Choroid plexus epithelial cell (primary cell): ENCODE measurements around the gene ERO1A.

Experiments used
- DNase-seq: peaks from one replicate; pipeline ENCODE4 v3.0.0-alpha.2; 2010; ENCODE audit warnings: low read depth
- H3K4me3 ChIP-seq: 2 replicates; pipeline ENCODE4 v1.5.1; 2011; ENCODE audit warnings: low read depth, mild to moderate bottlenecking, control low read depth, low read length, moderate library complexity
- CTCF ChIP-seq: conservative IDR thresholded peaks from 2 replicates; pipeline ENCODE4 v1.5.1; 2011; ENCODE audit warnings: low read depth, mild to moderate bottlenecking, control low read depth, inconsistent platforms, low read length, moderate library complexity

Gene ERO1A

GRCh38 chr14:52706724-52707706 lies 11.7 kb upstream of the ERO1A start, which contains the start of gene PSMC6:
PSMC6 (plus strand) TSS chr14:52707200; CDS start chr14:52707220, 20 bp downstream.
- H3K4me3 ChIP-seq: peak within 1 kb of the TSS; percentile 76
- no peak for TF ChIP-seq CTCF

GRCh38 chr14:52706286-52706685 lies 10.9 kb upstream of the ERO1A start:
- DNase-seq: peak; percentile 52
- peak overlapping the region; percentile 76 for H3K4me3 ChIP-seq
- TF ChIP-seq CTCF: no peak

More at GRCh38 chr14:52706724-52707706, 11.7 kb upstream of the ERO1A start, which contains the start of gene PSMC6:
- DNase-seq: peak; percentile 93

- no peak for DNase-seq
- no peak overlapping the region for H3K4me3 ChIP-seq
- TF ChIP-seq CTCF: no peak
These were observed 8.3 kb upstream of the ERO1A start for GRCh38 chr14:52703664-52704063.

GRCh38 chr14:52703225-52703624 lies 7.9 kb upstream of the ERO1A start:
- DNase-seq: peak; percentile 98

GRCh38 chr14:52701223-52701622 lies 5.9 kb upstream of the ERO1A start:
- H3K4me3 ChIP-seq: no peak overlapping the region
- peak; percentile 12 for DNase-seq
- no peak for TF ChIP-seq CTCF

More at GRCh38 chr14:52703225-52703624, 7.9 kb upstream of the ERO1A start:
- no peak overlapping the region for H3K4me3 ChIP-seq
- no peak for TF ChIP-seq CTCF

GRCh38 chr14:52700701-52701172 lies 5.4 kb upstream of the ERO1A start:
- no peak overlapping the region for H3K4me3 ChIP-seq
- TF ChIP-seq CTCF: no peak
- DNase-seq: peak; percentile 54
